ENCODE results near the gene PITPNC1. TPM values are rescaled to one million over a fixed set of nuclear protein-coding genes. Genes with fewer than 3 reads are reported as not detected.
"Not testable (repeated sequence)": the region's sequence is repeated elsewhere in the genome, so short reads cannot be mapped to it uniquely, and the experiment has no call there.

PITPNC1 gene
- total RNA-seq, 1 donor from 2014 or later = 18.4 TPM

DNA sequence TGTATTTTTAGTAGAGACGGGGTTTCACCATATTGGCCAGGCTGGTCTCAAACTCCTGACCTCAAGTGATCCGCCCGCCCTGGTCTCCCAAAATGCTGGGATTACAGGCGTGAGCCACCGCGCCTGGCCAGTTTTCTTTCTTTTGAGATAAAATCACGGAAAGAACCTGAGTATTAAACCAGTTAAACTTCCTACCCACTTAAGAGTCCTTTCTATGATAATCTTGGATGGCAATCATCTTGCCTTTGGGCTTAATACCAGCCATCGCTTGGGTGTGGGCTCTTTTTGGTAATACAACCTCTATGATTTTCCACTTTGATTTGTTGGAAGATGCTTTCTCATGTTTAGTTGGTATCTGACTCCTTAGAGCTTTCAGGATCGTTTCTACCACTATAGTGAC is 24.0 kb downstream of the PITPNC1 start:
- DNase-seq (ENCODE audit: low read depth) = no peak
- TF ChIP-seq, protein P1, sequence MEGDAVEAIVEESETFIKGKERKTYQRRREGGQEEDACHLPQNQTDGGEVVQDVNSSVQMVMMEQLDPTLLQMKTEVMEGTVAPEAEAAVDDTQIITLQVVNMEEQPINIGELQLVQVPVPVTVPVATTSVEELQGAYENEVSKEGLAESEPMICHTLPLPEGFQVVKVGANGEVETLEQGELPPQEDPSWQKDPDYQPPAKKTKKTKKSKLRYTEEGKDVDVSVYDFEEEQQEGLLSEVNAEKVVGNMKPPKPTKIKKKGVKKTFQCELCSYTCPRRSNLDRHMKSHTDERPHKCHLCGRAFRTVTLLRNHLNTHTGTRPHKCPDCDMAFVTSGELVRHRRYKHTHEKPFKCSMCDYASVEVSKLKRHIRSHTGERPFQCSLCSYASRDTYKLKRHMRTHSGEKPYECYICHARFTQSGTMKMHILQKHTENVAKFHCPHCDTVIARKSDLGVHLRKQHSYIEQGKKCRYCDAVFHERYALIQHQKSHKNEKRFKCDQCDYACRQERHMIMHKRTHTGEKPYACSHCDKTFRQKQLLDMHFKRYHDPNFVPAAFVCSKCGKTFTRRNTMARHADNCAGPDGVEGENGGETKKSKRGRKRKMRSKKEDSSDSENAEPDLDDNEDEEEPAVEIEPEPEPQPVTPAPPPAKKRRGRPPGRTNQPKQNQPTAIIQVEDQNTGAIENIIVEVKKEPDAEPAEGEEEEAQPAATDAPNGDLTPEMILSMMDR (conservative IDR thresholded peaks at IDR 0.05; ENCODE audit: low read depth, low read length) = no peak
- no peak overlapping the region for H3K4me3 ChIP-seq (ENCODE audit: low read depth, low read length)

DNA sequence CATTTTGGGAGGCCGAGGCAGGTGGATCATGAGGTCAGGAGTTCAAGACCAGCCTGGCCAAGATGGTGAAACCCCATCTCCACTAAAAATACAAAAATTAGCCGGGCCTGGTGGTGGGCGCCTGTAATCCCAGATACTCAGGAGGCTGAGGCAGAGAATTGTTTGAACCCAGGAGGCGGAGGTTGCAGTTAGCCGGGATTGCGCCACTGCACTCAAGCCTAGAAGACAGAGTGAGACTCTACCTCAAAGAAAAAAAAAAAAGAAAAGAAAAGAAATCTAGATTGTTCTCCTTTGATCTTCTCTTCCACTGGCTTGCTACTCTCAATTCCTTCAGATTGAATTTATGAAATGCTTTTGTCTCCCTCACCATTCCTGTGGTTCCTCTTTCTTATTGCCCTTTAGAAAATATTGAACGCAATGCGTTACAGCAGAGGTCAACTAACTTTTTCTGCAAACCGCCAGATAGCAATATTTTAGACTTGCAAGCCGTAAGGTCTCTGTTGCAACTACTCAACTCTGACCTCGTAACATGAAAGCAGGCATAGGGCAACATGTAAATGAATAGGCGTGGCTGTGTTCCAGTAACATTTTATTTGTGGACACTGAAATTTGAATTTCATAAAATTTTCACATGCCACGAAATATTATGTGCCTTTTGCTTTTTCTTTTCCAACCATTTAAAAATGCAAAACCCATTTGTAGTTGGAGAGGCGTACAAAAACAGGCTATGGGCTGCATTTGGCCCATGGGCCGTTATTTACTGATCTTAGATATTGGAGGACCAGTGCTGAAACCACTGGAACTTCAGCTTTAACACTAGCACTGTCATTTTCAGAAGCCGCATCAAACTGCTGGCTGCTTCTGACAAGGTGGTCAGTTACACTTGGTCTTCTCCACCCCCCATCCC is 24.8 kb downstream of the PITPNC1 start:
- H3K4me3 ChIP-seq (ENCODE audit: low read depth, low read length) = no peak overlapping the region
- no peak for DNase-seq (ENCODE audit: low read depth)
- TF ChIP-seq, protein P1 (conservative IDR thresholded peaks at IDR 0.05; ENCODE audit: low read depth, low read length) = no peak

DNA sequence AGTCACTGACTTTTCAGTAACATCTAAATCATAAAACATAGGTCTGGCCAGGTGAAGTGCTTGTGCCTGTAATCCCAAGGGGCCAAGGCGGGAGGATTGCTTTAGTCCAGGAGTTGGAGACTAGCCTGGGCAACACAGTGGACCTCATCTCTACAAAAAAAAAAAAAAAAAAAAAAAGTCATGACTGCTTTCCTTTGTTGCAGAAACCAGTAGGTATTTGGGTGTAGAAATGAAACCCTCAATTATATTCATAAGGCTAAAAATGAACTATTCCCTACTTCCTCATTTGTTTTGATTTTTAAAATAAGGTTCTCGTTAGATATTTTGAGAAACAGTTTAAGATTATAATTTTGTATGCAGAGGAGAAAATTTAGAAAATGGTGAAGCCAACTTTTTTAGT is 26.0 kb downstream of the PITPNC1 start:
- no peak overlapping the region for H3K4me3 ChIP-seq (ENCODE audit: low read depth, low read length)
- TF ChIP-seq, protein P1 (conservative IDR thresholded peaks at IDR 0.05; ENCODE audit: low read depth, low read length) = no peak
- DNase-seq (ENCODE audit: low read depth) = no peak

DNA sequence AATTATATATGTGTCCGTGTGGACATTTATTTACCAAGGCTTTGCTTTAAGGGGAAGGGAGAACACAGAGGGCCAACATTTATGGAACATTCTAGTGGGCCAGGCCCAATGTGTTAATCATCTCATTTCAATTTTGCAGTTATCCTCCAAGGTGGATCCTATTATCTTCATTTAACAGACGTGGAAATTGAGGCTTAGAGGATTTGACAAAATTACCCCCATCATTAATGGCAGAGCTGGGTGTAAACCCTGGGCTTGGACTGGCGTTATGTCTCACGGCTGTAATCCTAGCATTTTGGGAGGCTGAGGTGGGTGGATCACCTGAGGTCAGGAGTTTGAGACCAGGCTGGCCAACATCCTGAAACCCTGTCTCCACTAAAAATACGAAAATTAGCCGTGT is 26.4 kb downstream of the PITPNC1 start:
- DNase-seq (ENCODE audit: low read depth) = no peak
- TF ChIP-seq, protein P1 (conservative IDR thresholded peaks at IDR 0.05; ENCODE audit: low read depth, low read length) = no peak
- no peak overlapping the region for H3K4me3 ChIP-seq (ENCODE audit: low read depth, low read length)

DNA sequence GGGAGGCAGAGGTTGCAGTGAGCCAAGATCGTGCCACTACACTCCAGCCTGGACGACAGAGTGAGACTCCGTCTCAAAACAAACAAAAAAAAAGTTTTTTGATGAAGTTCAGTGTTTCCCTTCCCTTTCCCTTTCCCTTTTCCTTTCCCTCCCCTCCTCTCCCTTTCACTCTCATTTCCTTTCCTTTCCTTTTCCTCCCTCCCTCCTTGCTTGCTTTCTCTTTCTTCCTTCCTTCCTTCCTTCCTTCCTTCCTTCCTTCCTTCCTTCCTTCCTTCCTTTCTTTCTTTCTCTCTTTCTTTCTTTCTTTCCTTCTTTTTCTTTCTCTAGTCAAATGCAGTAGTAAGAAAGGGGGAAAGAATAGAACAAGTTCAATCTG is 31.4 kb downstream of the PITPNC1 start:
- H3K4me3 ChIP-seq (ENCODE audit: low read depth, low read length); DNase-seq (ENCODE audit: low read depth): not testable (repeated sequence)

DNA sequence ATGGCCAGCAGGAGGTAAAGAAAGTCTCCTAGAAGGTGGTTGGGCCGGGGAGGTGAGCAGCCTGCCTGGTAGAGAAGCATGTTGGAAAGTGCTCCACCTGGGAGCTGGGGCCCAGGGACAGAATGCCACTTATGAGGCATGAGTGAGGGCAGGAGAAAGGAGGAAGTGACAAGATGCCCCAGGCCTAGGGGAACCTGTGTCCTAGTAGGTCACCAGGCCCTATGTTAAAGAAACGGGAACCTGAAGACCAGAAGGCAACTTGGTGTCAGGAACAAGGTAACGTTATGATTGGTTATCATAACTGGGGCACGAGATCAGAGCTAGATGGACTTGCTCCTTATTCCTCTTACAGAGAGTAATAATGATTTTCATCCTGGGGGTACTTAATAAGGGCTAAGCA is 34.3 kb downstream of the PITPNC1 start:
- TF ChIP-seq, protein P1 (conservative IDR thresholded peaks at IDR 0.05; ENCODE audit: low read depth, low read length) = no peak
- no peak overlapping the region for H3K4me3 ChIP-seq (ENCODE audit: low read depth, low read length)
- no peak for DNase-seq (ENCODE audit: low read depth)

DNA sequence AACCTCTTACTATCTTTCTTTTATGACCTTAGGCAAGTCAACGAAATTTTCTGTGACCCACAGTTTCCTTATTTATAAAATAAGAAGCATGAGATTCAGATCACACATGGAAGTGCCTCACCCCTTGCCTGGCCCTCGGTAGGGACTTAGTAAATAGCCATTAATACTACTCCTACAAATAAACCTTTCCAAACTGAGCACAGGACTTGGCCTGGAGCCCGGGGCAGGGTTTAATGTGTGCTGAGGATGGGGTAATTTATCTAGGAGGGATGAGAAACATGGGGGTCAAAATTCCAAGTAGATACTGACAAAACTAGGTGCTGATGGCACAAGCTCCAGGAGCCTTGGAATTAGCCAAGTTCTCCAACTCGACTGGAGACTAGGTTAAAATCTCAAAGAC is 35.0 kb downstream of the PITPNC1 start:
- TF ChIP-seq, protein P1 (conservative IDR thresholded peaks at IDR 0.05; ENCODE audit: low read depth, low read length) = no peak
- DNase-seq (ENCODE audit: low read depth) = no peak
- H3K4me3 ChIP-seq (ENCODE audit: low read depth, low read length) = no peak overlapping the region
